ENCODE data around the gene TRAPPC2.

GRCh38 chrX:13670197-13670596, 64.2 kb downstream of the TRAPPC2 start:
- TF ChIP-seq GATA3 (IDR thresholded peaks at IDR 0.05; ENCODE audit: low read depth, low read length): no peak
- no peak for TF ChIP-seq GATA2 (IDR thresholded peaks at IDR 0.05; ENCODE audit: low read depth, low read length)
